BLaER1 treated with 17β-estradiol and CSF1 and Interleukin-3, amounts not matched to agents 10 nM and 100 nM (cell line): ENCODE results near the gene OPA1.
"Not testable (repeated sequence)": the region's sequence is repeated elsewhere in the genome, so short reads cannot be mapped to it uniquely, and the experiment has no call there.

Experiments used
- H3K27ac ChIP-seq, 11 experiments: shearing (Covaris generic); formaldehyde crosslinking; 2 replicates each; pipeline ENCODE4 v1.8.1; 2022
- H3K27me3 ChIP-seq, 11 experiments: shearing (Covaris generic); formaldehyde crosslinking; 2 replicates each; pipeline ENCODE4 v1.8.1; 2022
- H3K36me3 ChIP-seq, 11 experiments: shearing (Covaris generic); formaldehyde crosslinking; 2 replicates each; pipeline ENCODE4 v1.8.1; 2022
- H3K4me1 ChIP-seq, 10 experiments: shearing (Covaris generic); formaldehyde crosslinking; 2 replicates each; pipeline ENCODE4 v1.8.1; 2022
- H3K4me2 ChIP-seq, 11 experiments: shearing (Covaris generic); formaldehyde crosslinking; 2 replicates each; pipeline ENCODE4 v1.8.1; 2022
- H3K4me3 ChIP-seq, 10 experiments: shearing (Covaris generic); formaldehyde crosslinking; 2 replicates each; pipeline ENCODE4 v1.8.1; 2022
- H3K9ac ChIP-seq, 11 experiments: shearing (Covaris generic); formaldehyde crosslinking; 2 replicates each; pipeline ENCODE4 v1.8.1; 2022
- H3K9me3 ChIP-seq, 11 experiments: shearing (Covaris generic); formaldehyde crosslinking; replicated peaks in 1 of 11; 2 replicates each; pipeline ENCODE4 v1.8.1; 2022
- H4K20me1 ChIP-seq, 11 experiments: shearing (Covaris generic); formaldehyde crosslinking; 2 replicates each; pipeline ENCODE4 v1.8.1; 2022
- Cebpa-rat ChIP-seq, 11 experiments: shearing (Covaris generic); IDR thresholded peaks; 2 replicates each; pipeline ENCODE4 v1.8.1; 2022

OPA1 gene

DNA sequence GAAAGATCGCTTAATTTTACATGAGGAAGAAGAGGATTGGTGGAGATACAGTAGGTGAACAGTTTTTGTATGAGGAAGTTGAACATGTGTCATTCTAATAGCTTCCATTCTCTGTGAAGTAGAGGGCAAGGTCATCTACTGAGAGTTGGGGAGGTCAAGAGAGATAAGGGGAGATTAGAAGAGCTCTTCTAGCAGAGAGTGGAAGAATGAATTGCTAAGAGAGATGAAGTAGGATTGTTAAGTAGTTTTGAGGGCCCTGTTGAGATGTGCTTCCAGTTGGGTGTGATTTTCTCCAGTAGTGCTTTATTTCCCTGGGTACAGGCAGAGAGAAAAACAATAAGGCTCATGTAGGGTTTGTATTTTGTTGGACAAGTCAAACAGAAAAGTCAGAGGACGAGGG lies 5.2 kb downstream of the OPA1 start:
- no peaks in the 10 kb centered on the region for H3K9me3 ChIP-seq
- no peak for TF ChIP-seq Cebpa-rat (IDR thresholded peaks at IDR 0.05)

DNA sequence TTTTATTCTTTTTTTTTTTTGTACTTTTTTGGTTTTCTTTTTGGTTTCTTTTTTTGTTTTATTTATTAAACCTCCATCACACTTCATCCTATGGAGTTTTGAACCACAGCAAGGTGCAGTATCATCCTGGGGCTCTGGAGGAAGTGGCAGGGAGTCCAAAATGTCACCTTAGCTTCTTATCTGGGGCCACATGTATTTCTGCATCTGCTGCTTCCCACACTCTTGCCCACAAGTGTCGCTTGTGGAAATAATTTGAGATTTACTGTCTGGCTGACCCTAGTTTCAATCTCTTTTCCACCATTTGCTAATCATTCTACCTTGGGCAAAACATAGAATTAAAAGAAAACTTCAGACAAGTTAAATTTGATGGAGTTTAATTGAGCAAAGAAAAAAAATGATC lies 6.4 kb downstream of the OPA1 start:
- no peak overlapping the region for H3K9ac ChIP-seq
- peaks cover 67 to 96% (median 80%) of the 10 kb centered on the region in 11 experiments for H3K36me3 ChIP-seq
- H3K9me3 ChIP-seq, result no peaks in the 10 kb centered on the region
- H4K20me1 ChIP-seq, result peaks cover 69 to 100% (median 95%) of the 10 kb centered on the region in 11 experiments; a peak in 21 of 22 replicates
- TF ChIP-seq Cebpa-rat (IDR thresholded peaks at IDR 0.05), result no peak
- H3K27me3 ChIP-seq, result no peaks in the 10 kb centered on the region
- no peak overlapping the region for H3K27ac ChIP-seq
- H3K4me1 ChIP-seq, result peaks cover 6 to 16% (median 12%) of the 10 kb centered on the region in 10 experiments
- no peak overlapping the region for H3K4me2 ChIP-seq
- H3K4me3 ChIP-seq, result no peak overlapping the region

More for the DNA sequence above, 5.2 kb downstream of the OPA1 start:
- H3K4me2 ChIP-seq, result no peak overlapping the region
- H3K36me3 ChIP-seq, result peaks cover 63 to 85% (median 69%) of the 10 kb centered on the region in 11 experiments
- peaks cover 57 to 94% (median 85%) of the 10 kb centered on the region in 11 experiments; a peak in 21 of 22 replicates for H4K20me1 ChIP-seq
- no peak overlapping the region for H3K27ac ChIP-seq
- H3K27me3 ChIP-seq, result no peaks in the 10 kb centered on the region
- no peak overlapping the region for H3K4me3 ChIP-seq
- no peak overlapping the region for H3K9ac ChIP-seq
- H3K4me1 ChIP-seq, result peaks cover 8 to 21% (median 17%) of the 10 kb centered on the region in 10 experiments

DNA sequence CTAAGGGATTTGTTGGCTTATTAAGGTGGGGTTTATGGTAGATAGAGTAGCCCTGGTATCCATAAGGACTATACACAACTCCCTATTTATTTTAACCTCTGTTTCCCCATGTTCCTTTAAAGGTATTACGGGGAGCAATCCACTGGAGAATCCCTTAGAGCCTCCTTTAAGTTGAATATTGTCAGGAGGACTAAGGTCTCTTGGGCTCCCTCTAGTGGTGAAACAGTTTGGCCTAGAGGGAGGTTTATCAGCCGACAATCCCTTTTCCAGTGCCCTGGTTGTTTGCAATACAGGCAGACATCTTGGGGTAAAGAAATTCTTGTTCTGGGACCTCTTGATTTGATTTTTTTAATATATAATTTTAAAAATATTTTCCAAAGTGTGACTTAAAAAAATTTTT lies 12.9 kb downstream of the OPA1 start:
- Histone ChIP-seq H3K9me3 (peaks cover 0 to 35% (median 21%) of the 10 kb centered on the region in 11 experiments; a peak in 21 of 22 replicates), H3K4me3 (no peak overlapping the region), H3K4me1 (peaks cover 0 to 8% (median 0%) of the 10 kb centered on the region in 10 experiments; a peak in 2 of 20 replicates), H3K27ac (no peak overlapping the region), H4K20me1 (peaks cover 49 to 51% (median 50%) of the 10 kb centered on the region in 11 experiments; a peak in 21 of 22 replicates), H3K9ac (no peak overlapping the region), H3K4me2 (no peak overlapping the region), H3K27me3 (no peaks in the 10 kb centered on the region), H3K36me3 (peaks cover 21 to 43% (median 36%) of the 10 kb centered on the region in 11 experiments; a peak in 20 of 22 replicates)
- TF ChIP-seq Cebpa-rat (IDR thresholded peaks at IDR 0.05), result no peak

DNA sequence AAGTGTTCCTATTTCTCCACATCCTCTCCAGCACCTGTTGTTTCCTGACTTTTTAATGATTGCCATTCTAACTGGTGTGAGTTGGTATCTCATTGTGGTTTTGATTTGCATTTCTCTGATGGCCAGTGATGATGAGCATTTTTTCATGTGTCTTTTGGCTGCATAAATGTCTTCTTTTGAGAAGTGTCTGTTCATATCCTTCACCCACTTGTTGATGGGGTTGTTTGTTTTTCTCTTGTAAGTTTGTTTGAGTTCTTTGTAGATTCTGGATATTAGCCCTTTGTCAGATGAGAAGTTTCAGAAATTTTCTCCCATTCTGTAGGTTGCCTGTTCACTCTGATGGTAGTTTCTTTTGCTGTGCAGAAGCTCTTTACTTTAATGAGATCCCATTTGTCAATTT lies 13.9 kb downstream of the OPA1 start:
- H3K9me3 ChIP-seq, result peaks cover 8 to 45% (median 31%) of the 10 kb centered on the region in 11 experiments; a peak in 21 of 22 replicates
- H3K4me1 ChIP-seq, result peaks cover 0 to 11% (median 0%) of the 10 kb centered on the region in 10 experiments; a peak in 3 of 20 replicates
- H3K36me3 ChIP-seq, result peaks cover 20 to 43% (median 36%) of the 10 kb centered on the region in 11 experiments; a peak in 21 of 22 replicates
- peaks cover 39 to 51% (median 40%) of the 10 kb centered on the region in 11 experiments; a peak in 21 of 22 replicates for H4K20me1 ChIP-seq
- H3K27ac ChIP-seq, H3K9ac ChIP-seq, H3K4me2 ChIP-seq, H3K27me3 ChIP-seq, H3K4me3 ChIP-seq: not testable (repeated sequence)

DNA sequence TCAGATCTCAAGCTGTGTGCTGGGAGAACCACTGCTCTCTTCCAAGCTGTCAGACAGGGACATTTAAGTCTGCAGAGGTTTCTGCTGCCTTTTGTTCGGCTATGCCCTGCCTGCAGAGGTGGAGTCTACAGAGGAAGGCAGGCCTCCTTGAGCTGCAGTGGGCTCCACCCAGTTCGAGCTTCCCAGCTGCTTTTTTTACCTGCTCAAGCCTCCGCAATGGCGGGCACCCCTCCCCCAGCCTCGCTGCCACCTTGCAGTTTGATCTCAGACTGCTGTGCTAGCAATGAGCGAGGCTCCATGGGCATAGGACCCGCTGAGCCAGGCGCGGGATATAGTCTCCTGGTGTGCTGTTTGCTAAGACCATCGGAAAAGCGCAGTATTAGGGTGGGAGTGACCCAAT lies 17.5 kb downstream of the OPA1 start:
- not testable (repeated sequence) for H3K27ac ChIP-seq, H3K4me3 ChIP-seq, H3K4me2 ChIP-seq, H3K9ac ChIP-seq, H3K27me3 ChIP-seq
- Histone ChIP-seq H4K20me1 (peaks cover 3 to 49% (median 30%) of the 10 kb centered on the region in 11 experiments; a peak in 20 of 22 replicates), H3K4me1 (peaks cover 0 to 28% (median 3%) of the 10 kb centered on the region in 10 experiments; a peak in 5 of 20 replicates), H3K36me3 (peaks cover 34 to 53% (median 43%) of the 10 kb centered on the region in 11 experiments), H3K9me3 (peaks cover 23 to 61% (median 49%) of the 10 kb centered on the region in 11 experiments)

DNA sequence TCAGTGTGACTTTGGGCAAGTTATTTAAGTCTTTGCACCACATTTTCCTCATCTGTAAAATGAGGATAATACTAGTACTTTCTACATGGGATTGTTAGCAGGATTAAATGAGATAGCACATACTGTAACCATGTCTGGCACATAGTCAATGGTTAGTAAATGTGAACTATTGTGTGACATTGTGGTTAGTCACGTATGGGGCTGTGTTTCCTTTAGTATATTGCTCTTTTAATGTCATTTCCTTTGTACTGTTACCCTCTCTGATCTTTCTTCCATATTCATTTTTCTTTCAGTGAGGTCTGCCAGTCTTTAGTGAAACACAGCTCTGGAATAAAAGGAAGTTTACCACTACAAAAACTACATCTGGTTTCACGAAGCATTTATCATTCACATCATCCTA lies 21.4 kb downstream of the OPA1 start:
- H3K9ac ChIP-seq, result no peak overlapping the region
- no peak overlapping the region for H3K4me3 ChIP-seq
- no peak for TF ChIP-seq Cebpa-rat (IDR thresholded peaks at IDR 0.05)
- no peak overlapping the region for H3K27ac ChIP-seq
- H3K4me1 ChIP-seq, result peaks cover 0 to 35% (median 3%) of the 10 kb centered on the region in 10 experiments; a peak in 5 of 20 replicates
- H4K20me1 ChIP-seq, result peaks cover 2 to 61% (median 31%) of the 10 kb centered on the region in 11 experiments; a peak in 16 of 22 replicates
- 0 out of 22 replicates have a peak overlapping the region, but pooled peaks of 1 of the 11 experiments have one; percentile 11 for H3K4me2 ChIP-seq
- H3K27me3 ChIP-seq, result no peaks in the 10 kb centered on the region
- H3K9me3 ChIP-seq, result peaks cover 23 to 41% (median 40%) of the 10 kb centered on the region in 11 experiments
- H3K36me3 ChIP-seq, result peaks cover 73 to 91% (median 80%) of the 10 kb centered on the region in 11 experiments

DNA sequence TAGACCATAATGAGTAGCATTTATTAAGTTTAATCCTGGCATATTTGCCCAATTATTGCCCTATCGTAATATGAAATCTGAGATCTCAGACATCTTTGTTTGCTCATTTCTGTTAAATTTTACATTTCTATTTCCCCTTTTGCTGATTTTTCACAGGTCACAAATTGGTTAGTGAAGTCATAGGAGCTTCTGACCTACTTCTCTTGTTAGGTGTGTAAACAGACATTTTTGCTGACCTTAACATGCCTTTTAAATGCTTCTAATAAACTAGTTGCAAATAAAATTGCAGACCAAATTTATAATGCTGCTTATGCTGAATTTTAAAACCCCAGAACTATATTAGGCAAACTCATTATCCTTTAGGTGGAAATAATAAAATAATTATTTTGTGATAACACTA lies 24.6 kb downstream of the OPA1 start:
- no peak overlapping the region for H3K9ac ChIP-seq
- H3K36me3 ChIP-seq, result peaks cover 87 to 96% (median 89%) of the 10 kb centered on the region in 11 experiments
- H3K9me3 ChIP-seq, result peaks cover 7 to 11% (median 9%) of the 10 kb centered on the region in 11 experiments
- H4K20me1 ChIP-seq, result peaks cover 2 to 69% (median 32%) of the 10 kb centered on the region in 11 experiments; a peak in 16 of 22 replicates
- no peak overlapping the region for H3K4me2 ChIP-seq
- peaks cover 0 to 22% (median 3%) of the 10 kb centered on the region in 10 experiments; a peak in 5 of 20 replicates for H3K4me1 ChIP-seq
- H3K4me3 ChIP-seq, result no peak overlapping the region
- no peak overlapping the region for H3K27ac ChIP-seq
- H3K27me3 ChIP-seq, result no peaks in the 10 kb centered on the region
- no peak for TF ChIP-seq Cebpa-rat (IDR thresholded peaks at IDR 0.05)

DNA sequence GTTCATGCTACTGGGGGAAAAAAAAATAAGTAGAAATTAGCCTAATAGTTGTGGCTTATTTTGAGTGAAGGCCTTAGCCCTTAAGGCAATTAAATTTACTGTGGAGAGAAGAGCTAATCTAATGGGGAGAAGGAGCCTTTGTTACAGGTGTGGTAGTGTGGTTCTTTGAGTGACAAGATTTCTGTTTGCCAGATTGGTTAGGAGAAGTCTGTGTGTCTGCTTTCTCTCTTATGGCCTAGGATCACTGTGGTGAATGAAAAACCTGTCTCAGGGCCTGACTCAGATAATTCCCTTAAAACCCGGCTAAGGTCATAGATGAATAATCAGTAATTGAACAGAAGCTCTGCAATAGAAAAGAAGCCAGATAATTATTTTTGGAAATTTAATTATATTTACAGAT lies 27.0 kb downstream of the OPA1 start:
- Histone ChIP-seq H3K4me1 (peaks cover 0 to 7% (median 0%) of the 10 kb centered on the region in 10 experiments; a peak in 2 of 20 replicates), H4K20me1 (peaks cover 0 to 45% (median 15%) of the 10 kb centered on the region in 11 experiments; a peak in 14 of 22 replicates), H3K9ac (no peak overlapping the region), H3K27ac (no peak overlapping the region), H3K9me3 (no peaks in the 10 kb centered on the region), H3K27me3 (no peaks in the 10 kb centered on the region), H3K4me3 (no peak overlapping the region), H3K4me2 (no peak overlapping the region), H3K36me3 (peaks cover 82 to 96% (median 86%) of the 10 kb centered on the region in 11 experiments)
- TF ChIP-seq Cebpa-rat (IDR thresholded peaks at IDR 0.05), result no peak

DNA sequence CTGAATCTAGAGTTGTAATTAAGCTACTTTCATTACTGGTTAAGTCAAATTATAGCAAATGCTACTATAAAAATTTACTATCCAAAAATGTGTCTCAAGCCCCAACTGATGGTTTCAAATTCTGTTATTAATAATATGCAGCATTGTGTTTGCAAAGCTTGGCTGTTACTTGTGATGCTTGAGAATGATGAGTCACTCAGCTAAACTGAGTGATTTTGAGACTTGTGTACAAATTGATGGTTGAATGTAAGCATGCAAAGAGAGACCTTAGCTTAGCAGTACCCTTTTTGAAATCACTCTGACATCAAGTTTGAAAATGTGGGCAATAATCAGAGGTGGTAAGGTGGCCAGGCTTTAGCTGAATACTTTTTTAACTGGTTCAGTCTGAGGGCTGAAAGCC lies 27.6 kb downstream of the OPA1 start:
- Histone ChIP-seq H3K27ac (no peak overlapping the region), H3K9me3 (no peaks in the 10 kb centered on the region), H4K20me1 (peaks cover 0 to 39% (median 10%) of the 10 kb centered on the region in 11 experiments; a peak in 13 of 22 replicates), H3K27me3 (no peaks in the 10 kb centered on the region), H3K36me3 (peaks cover 76 to 96% (median 82%) of the 10 kb centered on the region in 11 experiments), H3K9ac (no peak overlapping the region), H3K4me2 (no peak overlapping the region), H3K4me3 (no peak overlapping the region), H3K4me1 (peaks cover 0 to 7% (median 0%) of the 10 kb centered on the region in 10 experiments; a peak in 2 of 20 replicates)
- no peak for TF ChIP-seq Cebpa-rat (IDR thresholded peaks at IDR 0.05)
